Lower lobe of right lung (tissue), 2 donors: ENCODE measurements around the gene MICU1. TPM values are rescaled to one million over a fixed set of nuclear protein-coding genes. Genes with fewer than 3 reads are reported as not detected.
A peak's percentile ranks its signal among the peaks of the same experiment; 100 is the strongest.

Experiments
- ATAC-seq, 2 donors: fragments of 200-7000 bp; cut with Tn5 transposase; one replicate each; pipeline ENCODE4 v1.9.1; 2020 to 2022; ENCODE audit warnings: mild to moderate bottlenecking in 2 of 2, moderate library complexity in 2 of 2
- DNase-seq: peaks from one replicate; pipeline ENCODE4 v3.0.0-alpha.2; 2020
- H3K27ac ChIP-seq: fragments of 200-600 bp; one replicate; pipeline ENCODE4 v1.8.0; 2022
- H3K27me3 ChIP-seq: fragments of 200-600 bp; one replicate; pipeline ENCODE4 v1.8.0; 2022; ENCODE audit warnings: low read depth
- H3K36me3 ChIP-seq: fragments of 200-600 bp; one replicate; pipeline ENCODE4 v1.8.0; 2022; ENCODE audit warnings: mild to moderate bottlenecking
- H3K4me1 ChIP-seq: fragments of 200-600 bp; one replicate; pipeline ENCODE4 v1.8.0; 2022
- H3K4me3 ChIP-seq: fragments of 200-600 bp; one replicate; pipeline ENCODE4 v1.8.0; 2022; ENCODE audit warnings: mild to moderate bottlenecking
- H3K9me3 ChIP-seq: fragments of 200-600 bp; one replicate; pipeline ENCODE4 v1.8.0; 2022
- CTCF ChIP-seq: fragments of 200-600 bp; IDR thresholded peaks from one replicate; pipeline ENCODE4 v1.8.0; 2022; ENCODE audit warnings: antibody characterized with exemption, mild to moderate bottlenecking
- intact Hi-C: fragments of 100-400 bp; cut with DNase I; formaldehyde crosslinking; loops from one replicate; pipeline ENCODE4 v1.11.0; 2022
- total RNA-seq: library from RNA; stranded (reverse); fragmentation: NEBNext Ultra II Directional; extraction: Animal tissue kit (Norgen Biotek cat#: 25700); gene quantifications from one replicate; pipeline ENCODE4 v1.2.1, GENCODE V29; 2021
- donor health status: DM: no; HTN: yes; CAD: no; lungs with severe emphysema.

The MICU1 gene
- total RNA-seq, 1 donor from 2014 or later: 57.1 TPM

DNA sequence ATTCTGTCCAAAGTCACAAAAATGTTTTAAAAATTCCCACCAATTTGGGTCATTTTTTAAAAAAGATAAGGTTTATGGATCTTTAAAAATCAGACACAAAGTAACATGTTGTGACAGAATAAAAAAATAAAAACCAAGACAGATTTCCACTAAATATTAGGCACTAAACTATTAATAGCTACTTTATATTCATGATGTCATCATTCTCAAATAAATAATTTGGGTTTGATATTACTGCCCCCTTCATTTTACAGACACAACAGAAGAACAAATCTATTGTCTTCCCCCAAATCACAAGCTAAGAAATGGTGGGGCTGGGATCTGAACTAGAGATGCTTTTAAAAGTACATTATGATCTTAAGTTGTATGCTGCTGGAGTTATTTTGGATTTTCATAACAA, 119.4 kb downstream of the MICU1 start:
- DNase-seq (no peak), ATAC-seq (no peak)
- Histone ChIP-seq H3K27me3 (no peaks in the 10 kb centered on the region), H3K27ac (no peak overlapping the region), H3K4me1 (no peaks in the 10 kb centered on the region), H3K9me3 (no peaks in the 10 kb centered on the region), H3K36me3 (peaks cover 10% of the 10 kb centered on the region), H3K4me3 (no peak overlapping the region)
- intact Hi-C loops: no loop called here
- no peak for TF ChIP-seq CTCF

DNA sequence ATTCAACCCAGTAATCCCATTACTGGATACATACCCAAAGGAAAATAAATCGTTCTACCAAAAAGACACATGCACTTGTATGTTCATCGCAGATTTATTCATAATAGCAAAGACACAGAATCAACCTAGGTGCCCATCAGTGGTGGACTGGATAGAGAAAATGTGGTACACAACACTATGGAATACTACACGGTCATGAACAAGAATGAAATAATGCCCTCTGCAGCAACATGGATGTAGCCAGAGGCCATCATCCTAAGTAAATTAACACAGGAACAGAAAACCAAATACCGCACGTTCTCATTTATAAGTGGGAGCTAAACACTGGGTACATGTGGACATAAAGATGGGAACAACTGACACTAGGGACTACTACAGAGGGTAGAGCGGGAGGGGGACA, 120.4 kb downstream of the MICU1 start:
- Histone ChIP-seq H3K27me3 (no peaks in the 10 kb centered on the region), H3K27ac (no peak overlapping the region), H3K36me3 (peaks cover 10% of the 10 kb centered on the region), H3K4me3 (no peak overlapping the region), H3K9me3 (no peaks in the 10 kb centered on the region), H3K4me1 (no peaks in the 10 kb centered on the region)
- no peak for ATAC-seq
- intact Hi-C loops: no loop called here
- no peak for DNase-seq
- no peak for TF ChIP-seq CTCF

DNA sequence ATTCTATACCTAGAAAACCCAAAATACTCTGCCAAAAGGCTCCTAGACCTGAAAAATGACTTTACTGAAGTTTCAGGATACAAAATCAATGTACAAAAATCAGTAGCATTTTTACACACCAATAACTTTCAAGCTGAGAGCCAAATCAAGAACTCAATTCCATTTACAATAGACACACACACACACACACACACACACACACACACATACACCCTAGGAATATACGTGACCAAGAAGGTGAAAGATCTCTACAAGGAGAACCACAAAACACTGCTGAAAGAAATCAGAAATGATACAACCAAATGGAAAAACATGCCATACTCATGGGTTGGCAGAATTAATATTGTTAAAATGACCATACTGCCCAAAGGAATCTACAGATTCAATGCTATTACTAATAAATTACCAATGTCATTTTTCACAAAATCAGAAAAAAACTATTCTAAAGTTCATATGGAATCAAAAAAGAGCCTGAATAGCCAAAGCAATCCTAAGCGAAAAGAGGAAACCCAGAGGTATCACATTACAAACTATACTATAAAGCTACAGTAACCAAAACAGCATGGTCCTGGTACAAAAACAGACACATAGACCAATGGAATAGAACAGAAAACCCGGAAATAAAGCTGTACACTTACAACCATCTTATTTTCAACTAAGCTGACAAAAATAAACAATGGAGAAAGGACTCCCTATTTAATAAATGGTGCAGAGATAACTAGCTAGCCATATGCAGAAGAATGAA, 122.0 kb downstream of the MICU1 start:
- intact Hi-C loops: no loop called here

GRCh38 chr10:72503241-72503640, 122.6 kb downstream of the MICU1 start:
- no peak for TF ChIP-seq CTCF
- DNase-seq (no peak), ATAC-seq (peak; percentile 76 to 82)
- Histone ChIP-seq H3K36me3 (peaks cover 10% of the 10 kb centered on the region), H3K4me3 (no peak overlapping the region), H3K27me3 (no peaks in the 10 kb centered on the region), H3K4me1 (no peaks in the 10 kb centered on the region), H3K27ac (no peak overlapping the region), H3K9me3 (no peaks in the 10 kb centered on the region)
- intact Hi-C loops: no loop called here

More for the DNA sequence above, 122.0 kb downstream of the MICU1 start:
- Histone ChIP-seq H3K9me3 (no peaks in the 10 kb centered on the region), H3K36me3 (peaks cover 10% of the 10 kb centered on the region), H3K4me3 (no peak overlapping the region), H3K4me1 (no peaks in the 10 kb centered on the region), H3K27ac (no peak overlapping the region), H3K27me3 (no peaks in the 10 kb centered on the region)
- no peak for TF ChIP-seq CTCF
- DNase-seq (no peak), ATAC-seq (no peak)

DNA sequence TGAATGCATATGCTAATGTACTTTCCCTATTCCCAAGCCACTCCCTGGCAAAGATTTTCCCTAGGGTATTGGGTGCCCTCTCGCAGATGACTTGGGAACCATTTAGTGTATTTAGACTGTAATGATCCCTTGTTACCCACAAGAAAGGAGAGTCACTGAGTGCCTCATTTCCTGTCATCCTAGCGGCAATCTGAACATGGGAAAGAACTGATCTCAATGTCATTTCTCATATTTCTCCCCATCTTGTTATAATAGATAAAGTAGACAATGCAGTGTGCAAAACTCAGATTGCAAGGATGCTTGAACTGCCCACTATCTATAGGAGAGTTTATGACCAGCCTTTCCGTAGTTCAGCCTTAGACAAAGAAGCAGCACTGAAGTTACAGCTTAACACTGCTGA, 123.3 kb downstream of the MICU1 start:
- no peaks in the 10 kb centered on the region for H3K27me3 ChIP-seq
- H3K9me3 ChIP-seq: no peaks in the 10 kb centered on the region
- peaks cover 9% of the 10 kb centered on the region for H3K36me3 ChIP-seq
- no peak for ATAC-seq
- no peak for TF ChIP-seq CTCF
- H3K27ac ChIP-seq: peak overlapping the region; percentile 37
- no peaks in the 10 kb centered on the region for H3K4me1 ChIP-seq
- intact Hi-C loops: no loop called here
- no peak for DNase-seq
- H3K4me3 ChIP-seq: no peak overlapping the region
